Measurements from ENCODE around the gene AOPEP.

DNA sequence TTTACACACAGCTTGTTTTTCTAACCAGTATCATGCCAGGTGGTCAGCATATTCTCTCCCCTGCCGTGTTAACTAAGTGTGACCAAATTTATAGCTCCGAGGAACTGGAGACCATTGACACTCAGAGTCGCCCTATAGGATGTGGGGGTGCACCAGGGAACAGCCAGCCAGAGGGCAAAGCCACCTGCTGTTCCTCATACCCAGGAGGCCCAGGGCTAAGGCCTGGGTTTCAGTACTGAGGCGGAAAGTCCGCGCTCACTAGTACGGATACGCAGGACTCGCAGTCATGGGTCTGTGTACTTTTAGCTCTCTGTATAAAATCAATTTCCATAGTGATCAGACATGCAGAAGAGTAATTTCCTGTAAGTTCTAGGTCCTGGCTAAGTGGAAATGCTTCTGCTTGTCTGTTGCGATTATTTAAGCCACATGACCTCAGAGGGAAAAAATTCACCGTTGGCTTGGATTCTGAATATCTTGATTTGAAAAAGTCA lies 247.0 kb downstream of the AOPEP start:
- TF ChIP-seq, protein P1, sequence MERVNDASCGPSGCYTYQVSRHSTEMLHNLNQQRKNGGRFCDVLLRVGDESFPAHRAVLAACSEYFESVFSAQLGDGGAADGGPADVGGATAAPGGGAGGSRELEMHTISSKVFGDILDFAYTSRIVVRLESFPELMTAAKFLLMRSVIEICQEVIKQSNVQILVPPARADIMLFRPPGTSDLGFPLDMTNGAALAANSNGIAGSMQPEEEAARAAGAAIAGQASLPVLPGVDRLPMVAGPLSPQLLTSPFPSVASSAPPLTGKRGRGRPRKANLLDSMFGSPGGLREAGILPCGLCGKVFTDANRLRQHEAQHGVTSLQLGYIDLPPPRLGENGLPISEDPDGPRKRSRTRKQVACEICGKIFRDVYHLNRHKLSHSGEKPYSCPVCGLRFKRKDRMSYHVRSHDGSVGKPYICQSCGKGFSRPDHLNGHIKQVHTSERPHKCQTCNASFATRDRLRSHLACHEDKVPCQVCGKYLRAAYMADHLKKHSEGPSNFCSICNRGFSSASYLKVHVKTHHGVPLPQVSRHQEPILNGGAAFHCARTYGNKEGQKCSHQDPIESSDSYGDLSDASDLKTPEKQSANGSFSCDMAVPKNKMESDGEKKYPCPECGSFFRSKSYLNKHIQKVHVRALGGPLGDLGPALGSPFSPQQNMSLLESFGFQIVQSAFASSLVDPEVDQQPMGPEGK (CRISPR knock-in tag; IDR thresholded peaks at IDR 0.05) = no peak
- TF ChIP-seq FOXM1 (CRISPR knock-in tag; IDR thresholded peaks at IDR 0.05) (no peak), FOXJ3 (CRISPR knock-in tag; IDR thresholded peaks at IDR 0.05; ENCODE audit: borderline replicate concordance) (no peak)
